Measurements from ENCODE around the gene MYO15B. TPM values are rescaled to one million over a fixed set of nuclear protein-coding genes. Genes with fewer than 3 reads are reported as not detected.

MYO15B gene
- total RNA-seq, 1 donor from 2014 or later = 4.3 TPM

DNA sequence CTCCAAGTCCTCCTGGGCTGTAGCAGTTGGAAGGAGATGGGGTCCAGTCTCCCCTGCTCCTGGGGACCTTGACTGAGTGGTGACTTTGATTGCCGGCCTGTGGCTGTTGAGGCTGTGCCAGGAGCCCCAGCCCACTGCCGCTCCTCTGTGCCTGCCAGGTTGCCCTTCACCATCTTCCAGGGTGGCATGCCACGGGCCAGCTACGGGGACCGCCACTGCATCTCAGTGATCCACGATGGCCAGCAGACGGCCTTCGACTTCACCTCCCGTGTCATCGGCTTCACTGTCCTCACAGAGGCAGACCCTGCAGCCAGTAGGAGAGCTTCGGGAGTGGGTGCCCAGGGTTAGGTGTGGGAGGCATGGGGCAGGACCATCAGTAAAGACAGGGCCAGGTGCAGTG is 23.4 kb upstream of the MYO15B start:
- DNase-seq (ENCODE audit: low read depth) = no peak
- TF ChIP-seq CTCF (IDR thresholded peaks at IDR 0.05; ENCODE audit: insufficient read depth, low read length, poor library complexity, severe bottlenecking) = no peak
- H3K36me3 ChIP-seq (ENCODE audit: control insufficient read depth, insufficient read depth, low read length) = no peaks in the 10 kb centered on the region
- no peak overlapping the region for H3K4me3 ChIP-seq (ENCODE audit: low read depth, low read length)
- no peaks in the 10 kb centered on the region for H3K27me3 ChIP-seq (ENCODE audit: control insufficient read depth, insufficient read depth, low read length)

GRCh38 chr17:75565066-75565465 is 22.5 kb upstream of the MYO15B start:
- Histone ChIP-seq H3K36me3 (ENCODE audit: control insufficient read depth, insufficient read depth, low read length) (no peaks in the 10 kb centered on the region), H3K4me3 (ENCODE audit: low read depth, low read length) (no peak overlapping the region), H3K27me3 (ENCODE audit: control insufficient read depth, insufficient read depth, low read length) (no peaks in the 10 kb centered on the region)
- TF ChIP-seq CTCF (IDR thresholded peaks at IDR 0.05; ENCODE audit: insufficient read depth, low read length, poor library complexity, severe bottlenecking) = no peak
- no peak for DNase-seq (ENCODE audit: low read depth)

DNA sequence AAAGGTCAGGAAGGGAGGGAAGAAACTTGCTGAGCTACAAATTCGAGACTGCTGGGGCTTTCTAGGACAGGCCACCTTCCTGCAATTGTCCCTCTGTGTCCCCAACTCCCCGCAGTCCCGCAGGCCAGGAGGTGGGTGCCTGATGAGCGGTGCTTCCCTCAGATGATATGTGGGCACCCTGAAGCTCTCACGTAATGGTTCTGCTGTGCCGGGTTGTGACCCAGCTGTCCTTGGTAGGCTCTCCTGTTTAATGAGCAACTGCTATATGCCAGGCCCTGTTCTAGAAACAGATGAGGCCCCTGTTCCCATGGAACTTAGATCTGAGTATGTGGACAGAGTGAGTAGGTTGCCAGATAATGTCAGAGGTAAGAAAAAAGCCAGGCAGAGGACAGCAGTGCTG is 22.0 kb upstream of the MYO15B start:
- TF ChIP-seq CTCF (IDR thresholded peaks at IDR 0.05; ENCODE audit: insufficient read depth, low read length, poor library complexity, severe bottlenecking) = no peak
- no peak for DNase-seq (ENCODE audit: low read depth)
- Histone ChIP-seq H3K27me3 (ENCODE audit: control insufficient read depth, insufficient read depth, low read length) (no peaks in the 10 kb centered on the region), H3K4me3 (ENCODE audit: low read depth, low read length) (no peak overlapping the region), H3K36me3 (ENCODE audit: control insufficient read depth, insufficient read depth, low read length) (no peaks in the 10 kb centered on the region)

DNA sequence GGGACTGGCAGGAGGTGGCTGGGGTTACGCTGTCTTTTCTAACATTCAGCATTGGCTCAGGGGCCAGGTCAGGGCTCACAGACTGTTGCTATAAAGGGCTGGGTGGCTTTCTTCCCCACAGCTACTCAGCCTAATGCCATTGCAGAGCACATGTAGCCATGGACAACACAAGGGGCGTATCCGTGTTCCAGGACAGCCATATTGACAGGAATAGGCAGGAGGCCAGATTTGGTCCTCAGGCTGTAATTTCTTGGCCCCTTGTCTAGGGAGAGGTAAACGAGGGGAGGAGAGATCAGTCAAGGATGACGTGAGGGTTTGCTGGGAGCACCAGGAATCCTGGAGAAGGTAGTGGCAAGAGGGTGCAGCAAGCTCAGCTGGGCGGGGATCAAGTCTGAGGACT is 21.2 kb upstream of the MYO15B start:
- no peak overlapping the region for H3K4me3 ChIP-seq (ENCODE audit: low read depth, low read length)
- H3K36me3 ChIP-seq (ENCODE audit: control insufficient read depth, insufficient read depth, low read length) = peaks cover 1% of the 10 kb centered on the region
- H3K27me3 ChIP-seq (ENCODE audit: control insufficient read depth, insufficient read depth, low read length) = no peaks in the 10 kb centered on the region
- no peak for DNase-seq (ENCODE audit: low read depth)
- TF ChIP-seq CTCF (IDR thresholded peaks at IDR 0.05; ENCODE audit: insufficient read depth, low read length, poor library complexity, severe bottlenecking) = no peak

- no peak for DNase-seq (ENCODE audit: low read depth)
- Histone ChIP-seq H3K36me3 (ENCODE audit: control insufficient read depth, insufficient read depth, low read length) (peaks cover 1% of the 10 kb centered on the region), H3K27me3 (ENCODE audit: control insufficient read depth, insufficient read depth, low read length) (no peaks in the 10 kb centered on the region), H3K4me3 (ENCODE audit: low read depth, low read length) (no peak overlapping the region)
- TF ChIP-seq CTCF (IDR thresholded peaks at IDR 0.05; ENCODE audit: insufficient read depth, low read length, poor library complexity, severe bottlenecking) = no peak
These were observed 20.8 kb upstream of the MYO15B start for GRCh38 chr17:75566834-75567233.

GRCh38 chr17:75568412-75569255 is 19.0 kb upstream of the MYO15B start:
- peaks cover 1% of the 10 kb centered on the region for H3K36me3 ChIP-seq (ENCODE audit: control insufficient read depth, insufficient read depth, low read length)
- no peak for DNase-seq (ENCODE audit: low read depth)
- no peaks in the 10 kb centered on the region for H3K27me3 ChIP-seq (ENCODE audit: control insufficient read depth, insufficient read depth, low read length)
- no peak for TF ChIP-seq CTCF (IDR thresholded peaks at IDR 0.05; ENCODE audit: insufficient read depth, low read length, poor library complexity, severe bottlenecking)
- H3K4me3 ChIP-seq (ENCODE audit: low read depth, low read length) = no peak overlapping the region

Measured in kidney epithelial cell (primary cell).